Thyroid gland (tissue), 4 donors: ENCODE measurements around the gene HEXD. TPM values are rescaled to one million over a fixed set of nuclear protein-coding genes. Genes with fewer than 3 reads are reported as not detected.

Experiments
- DNase-seq, 2 donors: peaks; one replicate each; pipeline ENCODE4 v3.0.0-alpha.2; 2019
- H3K27ac ChIP-seq, 3 donors: fragments of 200-600 bp; sonication (generic); 1 replicate in 2 of 3; 2 replicates in 1 of 3; pipeline ENCODE4 v1.5.1; 2016 to 2019; ENCODE audit warnings: mild to moderate bottlenecking in 1 of 3, moderate library complexity in 1 of 3
- H3K27me3 ChIP-seq: fragments of 200-600 bp; sonication (generic); one replicate; pipeline ENCODE4 v1.5.1; 2019
- H3K36me3 ChIP-seq, 2 donors: fragments of 200-600 bp; sonication (generic); one replicate each; pipeline ENCODE4 v1.5.1; 2016 to 2019
- H3K4me1 ChIP-seq, 2 donors: fragments of 200-600 bp; sonication (generic); one replicate each; pipeline ENCODE4 v1.5.1; 2017 to 2019
- H3K4me3 ChIP-seq, 3 donors: fragments of 200-600 bp; sonication (generic); replicated peaks in 1 of 3; 1 replicate in 2 of 3; 2 replicates in 1 of 3; pipeline ENCODE4 v1.5.1; 2016; ENCODE audit warnings: mild to moderate bottlenecking in 1 of 3
- H3K9me3 ChIP-seq: fragments of 200-600 bp; sonication (generic); one replicate; pipeline ENCODE4 v1.5.1; 2017
- POLR2A ChIP-seq, 2 donors: fragments of 450-650 bp; IDR thresholded peaks; one replicate each; pipeline ENCODE4 v1.6.1; 2017; ENCODE audit warnings: antibody characterized with exemption in 2 of 2, mild to moderate bottlenecking in 2 of 2, moderate library complexity in 1 of 2
- WGBS, 2 donors: methylation state at CpG; one replicate each; pipeline ENCODE4 v1.1.5; 2017; 5-methylcytosine and 5-hydroxymethylcytosine counted together
- intact Hi-C: fragments of 100-400 bp; cut with DNase I; formaldehyde crosslinking; loops from one replicate; pipeline ENCODE4 v1.15.1; 2023
- total RNA-seq, 4 donors: library from RNA; depleted of rRNA; stranded (reverse); fragments of >200 nt; gene quantifications; one replicate each; pipeline ENCODE4 v1.2.3, GENCODE V29; 2016
- TF ChIP-seq, protein P1 (sequence below), 6 experiments: fragments of 200-600 bp in 3 of 6; fragments of 450-650 bp in 3 of 6; sonication (generic) in 3 of 6; IDR thresholded peaks; one replicate each; pipeline ENCODE4 v1.5.1; 2016 to 2019; ENCODE audit warnings: antibody characterized with exemption in 6 of 6, mild to moderate bottlenecking in 2 of 6, inconsistent platforms in 1 of 6, moderate library complexity in 1 of 6

The HEXD gene
- total RNA-seq, 4 donors from 2014 or later: 33.2 to 72.7 (median 40.9) TPM

GRCh38 chr17:82385559-82386254 lies 32.4 kb upstream of the HEXD start:
- no peaks in the 10 kb centered on the region for H3K27me3 ChIP-seq
- intact Hi-C loops: no loop called here
- no peak for DNase-seq
- no peaks in the 10 kb centered on the region for H3K9me3 ChIP-seq
- no peaks in the 10 kb centered on the region for H3K36me3 ChIP-seq
- H3K4me1 ChIP-seq: peaks cover 3 to 13% of the 10 kb centered on the region in 2 donors
- H3K4me3 ChIP-seq: no peak overlapping the region
- TF ChIP-seq, protein P1, sequence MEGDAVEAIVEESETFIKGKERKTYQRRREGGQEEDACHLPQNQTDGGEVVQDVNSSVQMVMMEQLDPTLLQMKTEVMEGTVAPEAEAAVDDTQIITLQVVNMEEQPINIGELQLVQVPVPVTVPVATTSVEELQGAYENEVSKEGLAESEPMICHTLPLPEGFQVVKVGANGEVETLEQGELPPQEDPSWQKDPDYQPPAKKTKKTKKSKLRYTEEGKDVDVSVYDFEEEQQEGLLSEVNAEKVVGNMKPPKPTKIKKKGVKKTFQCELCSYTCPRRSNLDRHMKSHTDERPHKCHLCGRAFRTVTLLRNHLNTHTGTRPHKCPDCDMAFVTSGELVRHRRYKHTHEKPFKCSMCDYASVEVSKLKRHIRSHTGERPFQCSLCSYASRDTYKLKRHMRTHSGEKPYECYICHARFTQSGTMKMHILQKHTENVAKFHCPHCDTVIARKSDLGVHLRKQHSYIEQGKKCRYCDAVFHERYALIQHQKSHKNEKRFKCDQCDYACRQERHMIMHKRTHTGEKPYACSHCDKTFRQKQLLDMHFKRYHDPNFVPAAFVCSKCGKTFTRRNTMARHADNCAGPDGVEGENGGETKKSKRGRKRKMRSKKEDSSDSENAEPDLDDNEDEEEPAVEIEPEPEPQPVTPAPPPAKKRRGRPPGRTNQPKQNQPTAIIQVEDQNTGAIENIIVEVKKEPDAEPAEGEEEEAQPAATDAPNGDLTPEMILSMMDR (IDR thresholded peaks at IDR 0.05): no peak
- TF ChIP-seq POLR2A (IDR thresholded peaks at IDR 0.05): no peak
- 47 to 56% methylated on average over 10 to 18 of the region's 26 CpGs for WGBS, 2 donors
- no peak overlapping the region for H3K27ac ChIP-seq

GRCh38 chr17:82386255-82386831 lies 31.8 kb upstream of the HEXD start:
- H3K27me3 ChIP-seq: no peaks in the 10 kb centered on the region

DNA sequence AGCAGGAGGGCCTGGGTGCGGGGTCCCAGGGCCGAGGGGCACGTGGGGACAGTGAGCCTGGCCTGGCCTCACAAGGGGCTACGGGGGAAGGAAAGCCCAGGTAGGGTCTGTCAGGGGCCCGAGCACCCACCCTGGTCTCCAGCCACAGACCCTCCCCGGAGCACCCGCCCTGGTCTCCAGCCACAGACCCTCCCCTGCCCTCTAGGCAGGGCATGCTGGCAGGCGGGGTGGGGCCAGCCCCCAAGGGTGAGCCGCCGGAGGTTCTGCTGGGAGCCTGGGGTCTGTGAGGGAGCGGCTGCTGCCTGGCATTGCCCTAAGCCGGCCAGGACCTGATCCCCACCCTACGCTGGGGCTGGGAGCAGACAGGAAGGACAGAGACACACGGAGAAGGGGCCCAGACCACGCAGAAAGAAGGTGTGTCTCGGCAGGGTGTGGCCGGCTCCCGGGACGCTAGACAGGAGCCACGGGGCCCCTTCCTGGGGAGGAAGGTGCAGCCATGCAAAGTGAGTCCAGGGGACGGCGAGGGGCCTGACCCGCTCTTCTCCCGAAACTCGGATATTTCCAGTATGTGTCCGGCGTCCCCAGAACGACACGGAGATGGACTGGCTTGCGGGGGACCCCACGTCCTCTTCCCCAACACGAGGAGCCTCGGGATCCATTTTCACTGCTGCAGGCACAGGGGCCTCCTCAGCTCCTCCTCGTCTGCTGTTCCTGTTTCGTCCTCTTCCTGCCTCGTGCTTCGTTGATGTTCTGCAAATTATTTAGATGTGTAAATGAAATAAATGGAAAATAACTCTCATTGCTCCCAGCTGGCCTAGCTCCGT lies 31.1 kb upstream of the HEXD start:
- Histone ChIP-seq H3K9me3 (no peaks in the 10 kb centered on the region), H3K27me3 (no peaks in the 10 kb centered on the region), H3K4me1 (peaks cover 3 to 13% of the 10 kb centered on the region in 2 donors), H3K36me3 (peaks cover 0 to 3% of the 10 kb centered on the region in 2 donors), H3K4me3 (no peak overlapping the region), H3K27ac (no peak overlapping the region)
- no peak for DNase-seq
- TF ChIP-seq, protein P1 (IDR thresholded peaks at IDR 0.05): no peak
- no peak for TF ChIP-seq POLR2A (IDR thresholded peaks at IDR 0.05)
- 70 to 74% methylated on average over 20 to 28 of the region's 38 CpGs for WGBS, 2 donors
- intact Hi-C loops: no loop called here

More at GRCh38 chr17:82386255-82386831, 31.8 kb upstream of the HEXD start:
- no peak overlapping the region for H3K27ac ChIP-seq
- peaks cover 3 to 13% of the 10 kb centered on the region in 2 donors for H3K4me1 ChIP-seq
- H3K4me3 ChIP-seq: no peak overlapping the region
- no peaks in the 10 kb centered on the region for H3K36me3 ChIP-seq
- no peaks in the 10 kb centered on the region for H3K9me3 ChIP-seq
- DNase-seq: no peak
- TF ChIP-seq POLR2A (IDR thresholded peaks at IDR 0.05): no peak
- TF ChIP-seq, protein P1 (IDR thresholded peaks at IDR 0.05): no peak
- intact Hi-C loops: no loop called here
- 49 to 53% methylated on average over 8 to 13 of the region's 17 CpGs for WGBS, 2 donors

GRCh38 chr17:82387705-82388106 lies 30.4 kb upstream of the HEXD start:
- Histone ChIP-seq H3K4me3 (no peak overlapping the region), H3K36me3 (peaks cover 0 to 8% of the 10 kb centered on the region in 2 donors), H3K9me3 (no peaks in the 10 kb centered on the region), H3K27ac (no peak overlapping the region), H3K27me3 (no peaks in the 10 kb centered on the region), H3K4me1 (peaks cover 3 to 13% of the 10 kb centered on the region in 2 donors)
- DNase-seq: no peak
- intact Hi-C loops: no loop called here
- TF ChIP-seq POLR2A (IDR thresholded peaks at IDR 0.05): no peak
- TF ChIP-seq, protein P1 (IDR thresholded peaks at IDR 0.05): no peak
- WGBS, 2 donors: 71 to 88% methylated on average over 3 of the region's 3 CpGs
